ENCODE data around the gene OR10G6. TPM values are rescaled to one million over a fixed set of nuclear protein-coding genes. Genes with fewer than 3 reads are reported as not detected.

OR10G6 gene, protein sequence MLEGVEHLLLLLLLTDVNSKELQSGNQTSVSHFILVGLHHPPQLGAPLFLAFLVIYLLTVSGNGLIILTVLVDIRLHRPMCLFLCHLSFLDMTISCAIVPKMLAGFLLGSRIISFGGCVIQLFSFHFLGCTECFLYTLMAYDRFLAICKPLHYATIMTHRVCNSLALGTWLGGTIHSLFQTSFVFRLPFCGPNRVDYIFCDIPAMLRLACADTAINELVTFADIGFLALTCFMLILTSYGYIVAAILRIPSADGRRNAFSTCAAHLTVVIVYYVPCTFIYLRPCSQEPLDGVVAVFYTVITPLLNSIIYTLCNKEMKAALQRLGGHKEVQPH
- not detected in 2 replicates for total RNA-seq

DNA sequence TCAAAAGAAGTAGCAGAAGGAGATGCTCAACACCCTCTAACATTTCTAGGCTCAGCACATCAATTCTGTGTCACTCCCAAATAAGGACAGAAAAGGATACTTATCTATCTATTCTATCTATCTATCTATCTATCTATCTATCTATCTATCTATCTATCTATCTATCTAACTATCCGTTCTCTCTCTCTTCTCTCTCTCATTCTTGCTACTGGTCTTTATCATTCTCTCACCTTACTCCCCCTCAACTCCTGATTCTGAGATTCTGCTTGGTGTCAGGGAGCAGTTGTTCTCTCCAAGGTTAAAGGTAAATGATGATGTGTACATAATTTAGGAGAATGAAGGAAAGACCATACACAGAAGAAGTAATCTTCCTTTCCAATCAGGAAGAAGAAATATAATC is at the start of gene OR10G6:
Gene OR10G6 (minus strand): TSS at position 43 of the 400 bp plus-strand sequence. CDS start 0 bp downstream, at position 43.

GRCh38 chr11:124041254-124041653 is 46.3 kb upstream of the OR10G6 start, which contains the start of gene OR10G7:
Gene OR10G7, minus strand, starts transcription at chr11:124041325. Its CDS starts 2,324 bp downstream, at chr11:124039001.

DNA sequence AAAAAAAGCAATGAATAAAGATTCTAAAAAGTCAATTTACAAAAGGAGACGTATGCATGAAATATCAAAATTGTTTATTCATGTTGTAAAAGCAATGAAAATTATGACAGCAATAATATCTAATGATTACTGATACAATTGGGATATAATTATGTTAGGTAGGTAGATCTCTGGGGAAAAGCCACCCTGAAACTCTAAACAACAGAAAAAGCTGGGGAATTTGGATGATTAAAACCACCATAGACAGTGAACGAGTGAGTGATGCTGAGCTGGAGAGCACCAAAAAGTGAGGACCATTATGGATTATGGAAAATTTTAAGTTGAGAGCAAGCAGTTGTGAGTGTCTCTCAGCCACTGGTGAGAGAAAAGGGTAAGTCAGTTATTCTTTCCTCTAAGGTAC is 31.5 kb upstream of the OR10G6 start, which contains the start of gene OR10G8:
Gene OR10G8 (plus strand): TSS at position 301 of the 400 bp plus-strand sequence. CDS start 2,825 bp downstream, outside the sequence.

DNA sequence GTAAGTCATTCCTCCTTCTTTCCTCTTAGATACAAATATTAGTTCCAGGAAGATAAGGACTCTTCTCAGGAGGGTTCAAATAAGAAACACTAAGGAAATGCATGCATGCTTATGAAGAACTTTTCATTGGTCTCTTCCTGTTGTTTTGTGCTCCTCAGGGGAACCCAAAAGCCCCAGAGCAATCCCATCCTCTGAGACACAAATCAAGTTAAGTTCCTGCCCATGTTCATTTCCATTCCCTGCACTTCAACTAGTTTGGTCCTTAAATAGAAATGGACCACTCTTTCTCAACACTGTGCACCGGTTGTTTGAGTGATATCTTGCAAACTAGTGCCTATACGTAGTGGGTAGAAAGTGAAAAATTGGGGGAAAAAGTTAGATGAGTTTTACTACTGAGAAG is 17.7 kb upstream of the OR10G6 start, which contains the start of gene OR10G4:
Gene OR10G4 (plus strand): TSS at position 301 of the 400 bp plus-strand sequence. CDS start 2,578 bp downstream, outside the sequence.

GRCh38 chr11:123977731-123978347 is 17.1 kb downstream of the OR10G6 start, which contains the start of gene OR10S1:
Gene OR10S1, minus strand, starts transcription at chr11:123977781. Its CDS starts 117 bp downstream, at chr11:123977664.

Other genes with a start within 250 kb of the OR10G6 start
- not detected in 2 replicates for gene OR6X1, start 240.6 kb downstream of the OR10G6 start, total RNA-seq
- not detected in 2 replicates for gene OR6M1, start 188.8 kb downstream of the OR10G6 start, total RNA-seq
- not detected in 2 replicates for gene TMEM225, start 109.5 kb downstream of the OR10G6 start, total RNA-seq
- 0.37 TPM in 1 of 2 replicates, not detected in the other for gene OR8D4, start 93.0 kb downstream of the OR10G6 start, total RNA-seq
- gene OR4D5, start 55.5 kb downstream of the OR10G6 start, total RNA-seq: not detected in 2 replicates
- gene OR6T1, start 51.3 kb downstream of the OR10G6 start, total RNA-seq: not detected in 2 replicates
- not detected in 2 replicates for gene OR10S1, start 17.4 kb downstream of the OR10G6 start, total RNA-seq
- gene OR10G4, start 17.8 kb upstream of the OR10G6 start, total RNA-seq: not detected in 2 replicates
- not detected in 2 replicates for gene OR10G9, start 27.9 kb upstream of the OR10G6 start, total RNA-seq
- gene OR10G8, start 31.6 kb upstream of the OR10G6 start, total RNA-seq: not detected in 2 replicates
- not detected in 2 replicates for gene OR10G7, start 46.2 kb upstream of the OR10G6 start, total RNA-seq
- 4.7 and 9.9 TPM in 2 replicates for gene VWA5A, start 120.3 kb upstream of the OR10G6 start, total RNA-seq
- gene OR10D3, start 188.2 kb upstream of the OR10G6 start, total RNA-seq: not detected in 2 replicates
- gene OR8G1, start 245.9 kb upstream of the OR10G6 start, total RNA-seq: not detected in 2 replicates